HEK293 (cell line): ENCODE measurements around the gene RAD17.

Source experiments
- CTCF ChIA-PET: fragments of 350-600 bp; formaldehyde crosslinking; extraction: SDS; loops from one replicate; lab custom pipeline; 2021; ENCODE audit warnings: antibody characterized with exemption; lab: Yijun Ruan, JAX
- POLR2A ChIA-PET: fragments of 300-600 bp; formaldehyde crosslinking; extraction: SDS; loops from one replicate; lab custom pipeline; 2020; ENCODE audit warnings: antibody characterized with exemption, inconsistent platforms; lab: Yijun Ruan, JAX
- H3K27ac ChIP-seq: fragments of 200-500 bp; sonication (Bioruptor generic); 2 replicates; pipeline ENCODE4 v1.5.1; 2014; ENCODE audit warnings: low read depth, low read length, control low read depth, inconsistent platforms; ENCODE audit errors: extremely low read depth
- H3K36me3 ChIP-seq, 2 experiments: fragments of 200-500 bp in 1 of 2; sonication (Bioruptor generic) in 1 of 2; 1 replicate in 1 of 2; 2 replicates in 1 of 2; pipeline ENCODE4 v1.5.1; 2014 to 2017; ENCODE audit warnings: inconsistent platforms in 2 of 2, low read length in 2 of 2; ENCODE audit not compliant: control insufficient read depth in 2 of 2, insufficient read depth in 1 of 2
- H3K4me1 ChIP-seq: fragments of 200-500 bp; sonication (Bioruptor generic); 2 replicates; pipeline ENCODE4 v1.5.1; 2014; ENCODE audit warnings: mild to moderate bottlenecking, low read length, inconsistent platforms; ENCODE audit not compliant: control insufficient read depth, insufficient read depth
- H3K4me3 ChIP-seq: 2 replicates; pipeline ENCODE4 v1.5.1; 2011; ENCODE audit warnings: low read depth, mild to moderate bottlenecking, control low read depth, low read length, moderate library complexity
- H3K9me3 ChIP-seq: fragments of 200-500 bp; sonication (Bioruptor generic); 2 replicates; pipeline ENCODE4 v1.5.1; 2014; ENCODE audit warnings: low read depth, low read length, inconsistent platforms; ENCODE audit not compliant: control insufficient read depth, insufficient read depth
- GLIS2 ChIP-seq: fragments of 450-650 bp; formaldehyde crosslinking; IDR thresholded peaks from 2 replicates; pipeline ENCODE4 v1.5.1; 2016; ENCODE audit warnings: missing biosample characterization, missing genetic modification characterization
- HOXC10 ChIP-seq: sonication (generic); formaldehyde crosslinking; IDR thresholded peaks from 2 replicates; pipeline ENCODE4 v1.8.1; 2023; ENCODE audit warnings: mild to moderate bottlenecking, missing genetic modification reagents
- KLF10 ChIP-seq: fragments of 450-650 bp; IDR thresholded peaks from 2 replicates; pipeline ENCODE4 v1.5.1; 2018; ENCODE audit warnings: missing biosample characterization, mild to moderate bottlenecking, missing genetic modification characterization
- PRDM1 ChIP-seq: fragments of 450-650 bp; formaldehyde crosslinking; IDR thresholded peaks from 2 replicates; pipeline ENCODE4; 2016; ENCODE audit warnings: missing biosample characterization, missing genetic modification characterization
- REPIN1 ChIP-seq: fragments of 450-650 bp; formaldehyde crosslinking; IDR thresholded peaks from 2 replicates; pipeline ENCODE4 v1.5.1; 2017; ENCODE audit warnings: missing biosample characterization, missing genetic modification characterization, low read depth
- REST ChIP-seq: fragments of 450-650 bp; formaldehyde crosslinking; IDR thresholded peaks from 2 replicates; pipeline ENCODE4 v1.5.1; 2016; ENCODE audit warnings: missing biosample characterization, missing genetic modification characterization
- SP3 ChIP-seq: fragments of 450-650 bp; formaldehyde crosslinking; IDR thresholded peaks from 2 replicates; pipeline ENCODE4 v1.5.1; 2016; ENCODE audit warnings: missing biosample characterization, missing genetic modification characterization
- WT1 ChIP-seq: fragments of 450-650 bp; formaldehyde crosslinking; IDR thresholded peaks from 2 replicates; pipeline ENCODE4 v1.5.1; 2016; ENCODE audit warnings: missing biosample characterization, missing genetic modification characterization
- YY1 ChIP-seq: fragments of 450-650 bp; formaldehyde crosslinking; IDR thresholded peaks from 2 replicates; pipeline ENCODE4 v1.5.1; 2018; ENCODE audit warnings: missing biosample characterization, missing genetic modification characterization
- YY2 ChIP-seq: fragments of 450-650 bp; formaldehyde crosslinking; IDR thresholded peaks from 2 replicates; pipeline ENCODE4 v1.5.1; 2016; ENCODE audit warnings: missing biosample characterization, missing genetic modification characterization
- ZBTB20 ChIP-seq: fragments of 450-650 bp; formaldehyde crosslinking; IDR thresholded peaks from 2 replicates; pipeline ENCODE4 v1.5.1; 2016; ENCODE audit warnings: missing biosample characterization, missing genetic modification characterization
- ZFP37 ChIP-seq: fragments of 450-650 bp; formaldehyde crosslinking; IDR thresholded peaks from 2 replicates; pipeline ENCODE4 v1.5.1; 2016; ENCODE audit warnings: missing biosample characterization, missing genetic modification characterization
- ZNF174 ChIP-seq: fragments of 450-650 bp; formaldehyde crosslinking; IDR thresholded peaks from 2 replicates; pipeline ENCODE4 v1.5.0; 2017; ENCODE audit warnings: missing biosample characterization, mild to moderate bottlenecking, missing genetic modification characterization
- ZNF266 ChIP-seq: fragments of 450-650 bp; formaldehyde crosslinking; IDR thresholded peaks from 2 replicates; pipeline ENCODE4 v1.5.1; 2016; ENCODE audit warnings: missing biosample characterization, missing genetic modification characterization, low read depth
- ZNF335 ChIP-seq: fragments of 450-650 bp; formaldehyde crosslinking; conservative IDR thresholded peaks from 2 replicates; pipeline ENCODE4 v1.5.1; 2016; ENCODE audit warnings: missing biosample characterization, missing genetic modification characterization
- ZNF354C ChIP-seq: fragments of 450-650 bp; formaldehyde crosslinking; IDR thresholded peaks from 2 replicates; pipeline ENCODE4 v1.5.1; 2016; ENCODE audit warnings: missing biosample characterization, missing genetic modification characterization, low read depth, borderline replicate concordance
- ZNF366 ChIP-seq: fragments of 450-650 bp; formaldehyde crosslinking; conservative IDR thresholded peaks from 2 replicates; pipeline ENCODE4 v1.5.1; 2016; ENCODE audit warnings: missing biosample characterization, missing genetic modification characterization
- ZNF449 ChIP-seq: fragments of 450-650 bp; formaldehyde crosslinking; IDR thresholded peaks from 2 replicates; pipeline ENCODE4 v1.5.1; 2017; ENCODE audit warnings: missing biosample characterization, mild to moderate bottlenecking, missing genetic modification characterization, moderate library complexity
- ZNF521 ChIP-seq: fragments of 450-650 bp; formaldehyde crosslinking; IDR thresholded peaks from 2 replicates; pipeline ENCODE4 v1.5.1; 2017; ENCODE audit warnings: missing biosample characterization, mild to moderate bottlenecking, missing genetic modification characterization
- ZNF544 ChIP-seq: fragments of 450-650 bp; formaldehyde crosslinking; IDR thresholded peaks from 2 replicates; pipeline ENCODE4 v1.5.0; 2017; ENCODE audit warnings: missing biosample characterization, missing genetic modification characterization
- ZNF585B ChIP-seq: fragments of 450-650 bp; formaldehyde crosslinking; IDR thresholded peaks from 2 replicates; pipeline ENCODE4 v1.5.1; 2016; ENCODE audit warnings: missing biosample characterization, missing genetic modification characterization
- ZNF610 ChIP-seq: fragments of 450-650 bp; formaldehyde crosslinking; IDR thresholded peaks from 2 replicates; pipeline ENCODE4 v1.5.1; 2016; ENCODE audit warnings: missing biosample characterization, missing genetic modification characterization, borderline replicate concordance
- ZNF658 ChIP-seq: fragments of 450-650 bp; formaldehyde crosslinking; IDR thresholded peaks from 2 replicates; pipeline ENCODE4; 2016; ENCODE audit warnings: missing biosample characterization, missing genetic modification characterization
- TF ChIP-seq, protein P1 (sequence below): fragments of 450-650 bp; formaldehyde crosslinking; optimal IDR thresholded peaks from 2 replicates; pipeline ENCODE3; 2016; ENCODE audit warnings: missing biosample characterization, mild to moderate bottlenecking, missing genetic modification characterization
- TF ChIP-seq, protein P2 (sequence below): fragments of 450-650 bp; formaldehyde crosslinking; IDR thresholded peaks from 2 replicates; pipeline ENCODE4 v1.5.1; 2017; ENCODE audit warnings: missing biosample characterization, missing genetic modification characterization

The RAD17 gene

GRCh38 chr5:69414885-69415583 lies 45.4 kb downstream of the RAD17 start, which contains the start of gene MARVELD2 (continued):
- TF ChIP-seq KLF10 (tag by site-specific recombination): peak; percentile 72
- no peak for TF ChIP-seq ZNF610 (tag by site-specific recombination)
- peak; percentile 71 for TF ChIP-seq ZNF449 (tag by site-specific recombination)
- peak; percentile 60 for TF ChIP-seq GLIS2 (tag by site-specific recombination)
- TF ChIP-seq ZBTB20 (tag by site-specific recombination): peak; percentile 83
- TF ChIP-seq REST (tag by site-specific recombination): no peak
- no peak for TF ChIP-seq ZNF354C
- no peak for TF ChIP-seq HOXC10 (CRISPR knock-in tag)

DNA sequence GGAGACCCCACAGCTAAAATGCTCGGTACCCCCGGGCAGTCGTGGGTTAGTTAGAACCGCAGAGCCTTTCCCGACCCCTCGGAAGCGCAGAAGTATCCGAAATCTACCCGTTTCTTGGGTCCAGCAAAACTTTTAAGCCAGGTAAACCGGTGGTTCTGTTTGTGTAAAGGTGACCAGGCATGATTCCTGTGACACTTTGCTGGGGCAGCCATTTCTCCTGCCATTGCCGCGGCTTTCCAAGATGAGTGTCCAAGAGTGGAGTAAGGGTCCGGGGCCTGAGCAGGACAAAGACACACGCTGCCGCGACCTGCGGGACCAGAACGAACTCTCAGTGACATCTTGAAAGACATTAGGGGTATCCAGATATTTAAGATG lies 46.0 kb downstream of the RAD17 start:
- POLR2A ChIA-PET: no interaction called here
- peak; percentile 83 for TF ChIP-seq YY2 (tag by site-specific recombination)
- peak; percentile 83 for TF ChIP-seq ZNF335 (tag by site-specific recombination)
- no peak for TF ChIP-seq ZNF585B (tag by site-specific recombination)
- TF ChIP-seq ZNF366 (tag by site-specific recombination): no peak
- TF ChIP-seq ZFP37: peak; percentile 100
- peak; percentile 70 for TF ChIP-seq YY1 (tag by site-specific recombination)
- TF ChIP-seq, protein P1, sequence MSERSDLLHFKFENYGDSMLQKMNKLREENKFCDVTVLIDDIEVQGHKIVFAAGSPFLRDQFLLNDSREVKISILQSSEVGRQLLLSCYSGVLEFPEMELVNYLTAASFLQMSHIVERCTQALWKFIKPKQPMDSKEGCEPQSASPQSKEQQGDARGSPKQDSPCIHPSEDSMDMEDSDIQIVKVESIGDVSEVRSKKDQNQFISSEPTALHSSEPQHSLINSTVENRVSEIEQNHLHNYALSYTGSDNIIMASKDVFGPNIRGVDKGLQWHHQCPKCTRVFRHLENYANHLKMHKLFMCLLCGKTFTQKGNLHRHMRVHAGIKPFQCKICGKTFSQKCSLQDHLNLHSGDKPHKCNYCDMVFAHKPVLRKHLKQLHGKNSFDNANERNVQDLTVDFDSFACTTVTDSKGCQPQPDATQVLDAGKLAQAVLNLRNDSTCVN (tag by site-specific recombination): peak; percentile 35

GRCh38 chr5:69416180-69416579 lies 46.6 kb downstream of the RAD17 start:
- H3K36me3 ChIP-seq: peaks cover 7 to 48% of the 10 kb centered on the region in 2 experiments; a peak in 2 of 3 replicates
- H3K9me3 ChIP-seq: no peaks in the 10 kb centered on the region
- H3K27ac ChIP-seq: no peak overlapping the region
- POLR2A ChIA-PET: no interaction called here
- CTCF ChIA-PET: interaction anchor here (0.5 kb wide), 1 partner anchor 75 kb away, joined by 3 read pairs; no protein-coding TSS in a partner anchor
- H3K4me3 ChIP-seq: peak overlapping the region; percentile 79
- no peaks in the 10 kb centered on the region; the same call in 1 of the 2 replicates for H3K4me1 ChIP-seq
- TF ChIP-seq, protein P2, sequence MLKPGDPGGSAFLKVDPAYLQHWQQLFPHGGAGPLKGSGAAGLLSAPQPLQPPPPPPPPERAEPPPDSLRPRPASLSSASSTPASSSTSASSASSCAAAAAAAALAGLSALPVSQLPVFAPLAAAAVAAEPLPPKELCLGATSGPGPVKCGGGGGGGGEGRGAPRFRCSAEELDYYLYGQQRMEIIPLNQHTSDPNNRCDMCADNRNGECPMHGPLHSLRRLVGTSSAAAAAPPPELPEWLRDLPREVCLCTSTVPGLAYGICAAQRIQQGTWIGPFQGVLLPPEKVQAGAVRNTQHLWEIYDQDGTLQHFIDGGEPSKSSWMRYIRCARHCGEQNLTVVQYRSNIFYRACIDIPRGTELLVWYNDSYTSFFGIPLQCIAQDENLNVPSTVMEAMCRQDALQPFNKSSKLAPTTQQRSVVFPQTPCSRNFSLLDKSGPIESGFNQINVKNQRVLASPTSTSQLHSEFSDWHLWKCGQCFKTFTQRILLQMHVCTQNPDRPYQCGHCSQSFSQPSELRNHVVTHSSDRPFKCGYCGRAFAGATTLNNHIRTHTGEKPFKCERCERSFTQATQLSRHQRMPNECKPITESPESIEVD: peak; percentile 46
- TF ChIP-seq REPIN1 (tag by site-specific recombination): no peak
- no peak for TF ChIP-seq ZNF521
- no peak for TF ChIP-seq ZNF174 (tag by site-specific recombination)
- TF ChIP-seq WT1 (tag by site-specific recombination): no peak
- TF ChIP-seq SP3 (tag by site-specific recombination): no peak
- TF ChIP-seq ZNF266 (tag by site-specific recombination): no peak
- TF ChIP-seq, protein P1 (tag by site-specific recombination): no peak
- TF ChIP-seq PRDM1 (tag by site-specific recombination): peak; percentile 58
- TF ChIP-seq ZNF658 (tag by site-specific recombination): no peak
- TF ChIP-seq ZNF544 (tag by site-specific recombination): no peak

More for the DNA sequence above, 46.0 kb downstream of the RAD17 start:
- CTCF ChIA-PET: interaction anchor here (0.6 kb wide), 1 partner anchor 453 kb away, joined by 4 read pairs; no protein-coding TSS in a partner anchor
- peak overlapping the region; percentile 88; the same call in 1 of the 2 replicates for H3K27ac ChIP-seq
- H3K36me3 ChIP-seq: peaks cover 7 to 52% of the 10 kb centered on the region in 2 experiments; a peak in 2 of 3 replicates
- H3K4me1 ChIP-seq: no peaks in the 10 kb centered on the region; the same call in 1 of the 2 replicates
- H3K9me3 ChIP-seq: no peaks in the 10 kb centered on the region
- H3K4me3 ChIP-seq: peak overlapping the region; percentile 79
